Heart left ventricle (tissue), 13 donors: ENCODE measurements around the gene TOX2.

Source experiments
- POLR2A ChIP-seq, 2 donors: fragments of 450-650 bp; IDR thresholded peaks; one replicate each; pipeline ENCODE4 v1.6.1; 2017; ENCODE audit warnings: antibody characterized with exemption in 2 of 2, mild to moderate bottlenecking in 2 of 2, moderate library complexity in 2 of 2
- TF ChIP-seq, protein P1 (sequence below), 12 donors: fragments of 200-600 bp; sonication (generic) in 4 of 12; IDR thresholded peaks; one replicate each; pipeline versions ENCODE4 v1.5.0 to v1.8.0; 2018 to 2022; ENCODE audit warnings: antibody characterized with exemption in 12 of 12, mild to moderate bottlenecking in 5 of 12
- donor health status: ischemic (EF 13 %, LVEDD 7.1; RV severe dilation, severe dysfunction).
- donor health status: DM: no; HTN: yes; CAD: no.
- donor health status: DM: no; HTN: no; CAD: no.
- donor health status: ischemic (EF 25% LVEDD 6.9; RV normal size, moderate dysfunction).
- donor health status: ischemic (EF 25% LVEDD 5.7; RV mildly dilated, moderate dysfunction).
- donor health status: ischemic (EF 35%, LVEDD 5.7; RV mildly dilated, moderate dysfunction).
- donor health status: nonischemic (EF 11% LVEDD 7.7; RV severe dilation, severe dysfunction).
- donor health status: DM: yes; HTN: yes; CAD: no.
- donor health status: PGD.
- donor health status: ischemic (EF 29% LVEDD 5.4; RV normal size, mild dysfunction).
- donor health status: nonischemic (EF 23%, LVEDD 6.1; RV moderate dilation, normal function).

DNA sequence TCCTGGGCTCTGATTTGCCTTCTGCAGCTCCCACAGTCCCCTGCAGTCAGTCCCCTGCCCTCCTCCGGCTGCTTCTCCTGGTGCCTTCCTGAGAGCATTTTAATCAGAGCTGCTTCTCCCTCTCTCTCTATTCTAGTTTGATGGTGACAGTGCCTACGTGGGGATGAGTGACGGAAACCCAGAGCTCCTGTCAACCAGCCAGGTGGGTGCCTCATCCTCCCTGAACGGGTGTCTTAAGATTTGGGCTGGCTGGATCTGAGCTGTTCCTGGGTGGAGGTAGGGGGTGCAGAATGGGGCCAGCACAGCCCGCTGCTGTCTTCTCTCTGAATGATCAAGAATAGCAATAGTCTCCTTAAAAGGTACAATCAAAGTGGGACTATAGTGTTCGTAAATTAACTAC is 58.6 kb downstream of the TOX2 start:
- TF ChIP-seq, protein P1, sequence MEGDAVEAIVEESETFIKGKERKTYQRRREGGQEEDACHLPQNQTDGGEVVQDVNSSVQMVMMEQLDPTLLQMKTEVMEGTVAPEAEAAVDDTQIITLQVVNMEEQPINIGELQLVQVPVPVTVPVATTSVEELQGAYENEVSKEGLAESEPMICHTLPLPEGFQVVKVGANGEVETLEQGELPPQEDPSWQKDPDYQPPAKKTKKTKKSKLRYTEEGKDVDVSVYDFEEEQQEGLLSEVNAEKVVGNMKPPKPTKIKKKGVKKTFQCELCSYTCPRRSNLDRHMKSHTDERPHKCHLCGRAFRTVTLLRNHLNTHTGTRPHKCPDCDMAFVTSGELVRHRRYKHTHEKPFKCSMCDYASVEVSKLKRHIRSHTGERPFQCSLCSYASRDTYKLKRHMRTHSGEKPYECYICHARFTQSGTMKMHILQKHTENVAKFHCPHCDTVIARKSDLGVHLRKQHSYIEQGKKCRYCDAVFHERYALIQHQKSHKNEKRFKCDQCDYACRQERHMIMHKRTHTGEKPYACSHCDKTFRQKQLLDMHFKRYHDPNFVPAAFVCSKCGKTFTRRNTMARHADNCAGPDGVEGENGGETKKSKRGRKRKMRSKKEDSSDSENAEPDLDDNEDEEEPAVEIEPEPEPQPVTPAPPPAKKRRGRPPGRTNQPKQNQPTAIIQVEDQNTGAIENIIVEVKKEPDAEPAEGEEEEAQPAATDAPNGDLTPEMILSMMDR (IDR thresholded peaks at IDR 0.05) = no peak
- TF ChIP-seq POLR2A (IDR thresholded peaks at IDR 0.05) = no peak
